GM21528 (cell line): ENCODE data around the gene PHTF2.
"Not testable (repeated sequence)": the region's sequence is repeated elsewhere in the genome, so short reads cannot be mapped to it uniquely, and the experiment has no call there.

Experiments
- ATAC-seq: cut with Tn5 transposase; IDR thresholded peaks from one replicate; pipeline ENCODE4 v1.9.1; 2021; ENCODE audit warnings: mild to moderate bottlenecking, moderate library complexity; ENCODE audit not compliant: unreplicated experiment, low FRiP score

Gene PHTF2

GRCh38 chr7:77827999-77828398, 29.4 kb downstream of the PHTF2 start:
- ATAC-seq: no peak

GRCh38 chr7:77830649-77831355, 32.2 kb downstream of the PHTF2 start:
- no peak for ATAC-seq

- ATAC-seq: no peak
Measured at GRCh38 chr7:77831481-77831880, 32.9 kb downstream of the PHTF2 start.

DNA sequence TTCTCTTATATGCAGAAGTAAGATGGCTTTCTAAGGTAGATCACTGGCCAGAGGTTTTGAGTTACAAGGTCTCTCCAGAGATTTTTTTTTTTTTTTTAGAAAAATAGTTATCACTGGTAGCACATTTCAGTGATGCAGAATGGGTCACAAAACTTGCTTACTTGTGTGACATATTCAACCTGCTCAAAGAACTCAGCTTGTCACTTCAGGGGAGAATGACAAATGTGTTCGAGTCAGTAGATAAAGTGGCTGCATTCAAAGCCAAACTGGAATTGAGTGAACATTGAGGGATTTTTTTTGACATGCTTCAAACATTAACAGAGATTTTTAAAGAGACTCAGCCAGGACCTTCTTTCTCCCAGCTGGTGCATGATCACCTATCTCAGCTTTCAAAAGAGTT, 33.4 kb downstream of the PHTF2 start:
- ATAC-seq: no peak

DNA sequence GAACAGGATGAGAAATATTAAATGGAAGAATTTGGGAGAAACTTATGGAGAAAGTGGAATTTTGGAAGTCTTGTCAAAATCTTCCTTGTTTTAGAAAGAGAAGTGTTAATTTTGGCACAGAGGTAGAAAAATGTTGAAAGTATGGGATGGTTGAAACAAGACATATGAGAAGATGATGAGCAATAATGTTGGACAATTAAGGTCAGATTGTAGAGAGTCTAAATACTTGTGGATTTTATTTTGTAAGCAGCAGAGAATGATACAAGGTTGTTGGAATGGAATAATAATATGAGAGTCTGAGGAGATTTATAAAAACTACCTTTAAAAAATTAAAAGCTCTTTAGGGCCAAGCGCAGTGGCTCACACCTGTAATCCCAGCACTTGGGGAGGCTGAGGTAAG, 34.6 kb downstream of the PHTF2 start:
- no peak for ATAC-seq

DNA sequence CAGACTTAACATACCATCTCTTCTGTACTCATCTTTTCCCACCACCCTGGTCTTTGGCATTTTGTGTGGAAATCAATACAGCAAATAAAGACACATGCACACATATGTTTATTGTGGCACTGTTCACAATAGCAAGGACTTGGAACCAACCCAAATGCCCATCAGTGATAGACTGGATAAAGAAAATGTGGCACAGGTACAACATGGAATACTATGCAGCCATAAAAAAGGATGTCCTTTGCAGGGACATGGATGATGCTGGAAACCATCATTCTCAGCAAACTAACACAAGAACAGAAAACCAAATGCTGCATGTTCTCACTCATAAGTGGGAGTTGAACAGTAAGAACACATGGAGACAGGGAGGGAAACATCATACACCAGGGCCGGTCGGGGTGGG, 37.9 kb downstream of the PHTF2 start:
- not testable (repeated sequence) for ATAC-seq

DNA sequence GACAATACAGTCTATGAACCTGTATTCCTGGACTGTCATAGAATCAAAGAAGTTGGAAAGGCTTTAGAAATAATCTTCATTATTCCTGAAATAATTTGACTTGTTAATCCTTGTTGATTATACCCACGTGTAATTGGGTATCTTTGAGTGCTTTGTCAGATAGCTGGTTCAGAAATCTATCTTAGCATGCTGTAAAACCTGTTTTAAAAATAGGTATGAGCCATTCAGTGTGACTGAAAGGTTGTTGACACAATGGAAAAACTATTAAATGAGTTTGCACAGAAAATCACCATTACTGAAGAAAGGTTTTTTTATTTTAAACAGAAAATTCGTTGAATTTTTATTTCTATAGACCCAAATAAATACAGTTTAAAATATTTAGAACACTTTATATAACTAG, 38.7 kb downstream of the PHTF2 start:
- ATAC-seq: no peak

GRCh38 chr7:77837966-77838365, 39.4 kb downstream of the PHTF2 start:
- ATAC-seq: no peak

DNA sequence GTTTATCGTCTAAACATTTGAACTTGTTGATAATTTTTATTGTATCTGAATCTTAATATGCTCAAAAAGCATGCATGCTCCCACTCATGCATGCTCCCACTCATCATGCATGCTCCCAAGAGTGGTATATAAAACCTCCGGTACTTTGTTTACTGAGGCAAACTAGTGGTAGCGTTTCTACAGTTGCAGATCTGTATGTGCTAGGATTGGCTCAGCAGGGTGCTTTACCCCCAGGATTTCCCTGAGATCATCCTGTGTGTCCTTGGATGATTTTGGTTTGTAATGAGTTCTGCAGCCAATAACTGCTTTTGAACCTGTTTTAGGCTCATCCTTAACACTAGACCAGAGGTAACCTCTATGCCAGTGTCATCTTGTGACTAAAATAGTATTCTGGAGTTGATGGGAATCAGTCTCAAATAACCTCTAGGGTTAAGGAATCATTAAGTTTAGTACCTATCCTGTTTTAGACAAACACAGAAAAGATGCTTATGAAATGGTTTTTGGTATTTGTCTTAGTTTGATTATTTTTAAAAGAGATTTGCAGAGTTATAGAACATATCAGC, 40.4 kb downstream of the PHTF2 start:
- no peak for ATAC-seq

- no peak for ATAC-seq
Measured at GRCh38 chr7:77839919-77840318, 41.3 kb downstream of the PHTF2 start.

GRCh38 chr7:77843194-77843593, 44.6 kb downstream of the PHTF2 start:
- ATAC-seq: no peak

DNA sequence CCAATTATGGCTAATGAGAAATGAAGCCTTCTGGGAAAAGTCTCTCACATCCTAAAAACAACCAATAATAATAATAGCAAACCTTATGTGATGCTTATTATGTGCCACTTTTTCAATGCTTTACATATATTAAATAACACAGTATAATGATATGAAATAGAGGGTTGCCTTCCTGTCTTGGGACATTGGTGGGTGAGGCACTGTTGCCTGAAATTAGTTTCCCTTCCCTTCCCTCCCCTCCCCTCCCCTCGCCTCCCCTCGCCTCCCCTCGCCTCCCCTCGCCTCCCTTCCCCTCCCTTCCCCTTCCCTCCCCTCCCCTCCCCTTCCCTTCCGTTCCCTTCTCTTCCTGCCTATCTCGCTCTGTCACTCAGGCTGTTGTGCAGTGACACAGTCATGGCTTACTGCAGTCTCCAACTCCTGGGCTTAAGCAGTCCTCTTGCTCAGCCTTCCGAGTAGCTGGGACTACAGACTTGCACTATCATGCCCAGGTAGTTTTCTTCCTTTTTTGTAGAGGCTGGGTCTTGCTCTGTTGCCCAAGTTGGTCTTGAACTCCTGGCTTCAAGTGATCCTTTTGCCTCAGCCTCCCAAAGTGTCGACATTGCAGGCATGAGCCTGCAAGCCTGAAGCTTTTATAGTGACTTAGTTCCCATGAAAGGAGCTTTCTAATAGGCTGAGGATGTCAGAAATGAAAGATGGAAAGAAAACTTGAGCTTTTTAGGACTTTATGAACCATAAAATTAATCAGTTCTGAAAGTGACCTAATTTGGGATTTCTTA, 47.9 kb downstream of the PHTF2 start:
- ATAC-seq: no peak

DNA sequence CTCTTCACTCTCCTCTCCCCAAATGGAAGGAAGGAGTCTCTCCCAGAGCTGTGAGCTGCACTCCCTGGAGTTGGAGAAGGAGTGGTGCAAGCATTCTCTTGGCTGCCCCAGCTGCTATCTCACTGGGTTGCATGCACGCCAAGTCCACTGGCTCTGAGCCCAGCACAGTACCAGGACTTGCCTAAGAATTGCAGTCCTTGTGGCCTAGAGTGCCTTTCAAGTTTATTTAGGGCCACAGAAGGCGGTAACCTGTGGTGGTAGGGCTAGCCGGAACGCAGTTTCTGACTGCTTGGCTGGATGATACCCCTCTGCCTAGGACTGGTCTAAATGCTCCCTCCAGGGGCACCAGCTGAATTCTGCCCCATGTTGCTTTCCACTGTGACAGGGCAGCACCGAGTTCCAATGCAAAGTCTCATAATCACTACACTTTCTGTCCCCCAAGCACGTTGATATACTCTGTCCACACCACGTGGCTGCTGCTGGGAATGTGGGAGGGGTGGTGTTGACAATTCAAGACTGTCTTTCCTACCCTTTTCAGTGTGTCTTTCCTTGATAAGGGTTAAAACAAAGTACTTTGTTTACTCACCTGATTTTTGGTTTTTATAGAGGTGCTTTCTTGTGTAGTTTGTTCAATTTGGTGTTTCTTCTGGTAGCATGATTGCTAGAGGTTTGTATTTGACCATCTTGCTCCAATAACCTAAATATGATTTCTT, 57.0 kb downstream of the PHTF2 start:
- no peak for ATAC-seq

- no peak for ATAC-seq
Measured at GRCh38 chr7:77858278-77858677, 59.7 kb downstream of the PHTF2 start.

DNA sequence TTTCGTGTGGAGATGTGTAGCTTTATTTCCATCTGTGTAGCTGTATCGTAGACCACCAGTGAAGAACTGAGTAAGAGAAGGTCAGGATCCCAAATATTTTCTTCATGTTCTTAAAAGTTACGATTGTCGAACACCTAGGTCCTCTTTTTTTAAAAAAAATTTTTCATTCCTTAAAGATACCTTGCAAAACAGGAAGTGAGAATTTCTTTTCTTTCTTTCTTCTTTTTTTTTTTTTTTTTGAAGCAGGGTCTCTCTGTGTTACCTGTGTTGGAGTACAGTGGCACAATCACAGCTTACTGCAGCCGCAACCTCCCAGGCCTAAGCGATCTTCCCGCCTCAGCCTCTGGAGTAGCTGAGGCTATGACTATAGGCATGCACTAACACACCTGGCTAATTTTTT, 60.8 kb downstream of the PHTF2 start:
- ATAC-seq: no peak

DNA sequence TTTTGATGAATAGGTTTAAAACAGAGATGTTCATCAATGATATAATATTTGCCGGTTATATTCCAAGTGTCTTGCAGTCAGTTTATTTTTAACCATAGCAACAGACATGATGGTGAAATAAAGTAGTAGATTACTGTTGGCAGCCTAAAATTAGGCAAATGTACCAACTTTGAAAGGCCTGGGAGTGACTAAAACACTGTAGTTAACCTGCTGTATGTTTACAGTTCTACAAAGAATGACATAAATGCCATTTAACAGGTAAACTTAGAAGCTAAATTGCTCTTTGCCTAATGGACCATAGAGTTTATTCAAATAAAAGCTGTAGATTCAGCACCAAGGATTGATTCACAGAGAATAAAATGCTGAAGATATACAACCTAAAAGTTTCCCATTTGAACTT, 64.1 kb downstream of the PHTF2 start:
- ATAC-seq: no peak

DNA sequence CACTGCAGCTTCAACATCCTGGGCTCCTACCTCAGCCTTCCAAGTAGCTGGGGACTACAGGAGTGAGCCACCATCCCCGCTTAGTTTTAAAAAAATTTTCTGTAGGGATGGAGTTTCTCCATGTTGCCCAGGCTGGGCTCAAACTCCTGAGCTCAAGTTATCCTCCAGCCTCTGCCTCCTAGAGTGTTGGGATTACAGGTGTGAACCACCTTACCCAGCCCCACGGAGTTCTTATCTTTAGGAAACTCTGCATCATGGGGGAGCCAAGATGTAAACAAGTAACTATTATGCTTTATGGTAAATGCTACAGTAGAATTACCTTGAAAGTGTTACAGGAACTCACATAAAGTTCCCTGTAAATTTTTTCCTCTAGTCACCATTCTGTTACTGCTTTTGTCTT, 65.3 kb downstream of the PHTF2 start:
- ATAC-seq: no peak

DNA sequence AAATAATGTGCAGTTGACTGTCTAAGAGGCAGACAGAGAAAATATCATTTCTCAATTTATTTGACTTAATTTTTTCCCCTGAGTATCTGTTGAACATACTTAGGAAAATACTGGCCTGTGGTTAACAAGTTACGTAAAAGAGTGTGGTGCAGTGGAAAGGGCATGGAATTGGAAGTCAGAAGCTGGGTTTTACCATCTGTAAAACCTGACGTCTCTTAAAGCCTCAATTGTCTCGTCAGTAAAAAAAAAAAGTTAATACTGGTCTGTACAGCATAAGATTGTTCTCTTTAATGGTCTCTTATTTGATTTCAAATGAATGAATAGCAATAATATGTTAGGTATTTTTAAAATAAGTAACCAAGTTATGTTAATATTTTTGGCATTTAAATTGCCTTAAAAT, 67.8 kb downstream of the PHTF2 start:
- ATAC-seq: no peak

- ATAC-seq: no peak
Measured at GRCh38 chr7:77866786-77867536, 68.4 kb downstream of the PHTF2 start.

- no peak for ATAC-seq
Measured at GRCh38 chr7:77867537-77867865, 68.9 kb downstream of the PHTF2 start.

GRCh38 chr7:77872256-77872655, 73.7 kb downstream of the PHTF2 start:
- not testable (repeated sequence) for ATAC-seq
